NCI-H2029 (cell line): ENCODE measurements around the gene NOX3.

ENCODE experiments used
- DNase-seq: peaks from one replicate; lab custom pipeline; 2025; lab: John Stamatoyannopoulos, UW

Gene NOX3

DNA sequence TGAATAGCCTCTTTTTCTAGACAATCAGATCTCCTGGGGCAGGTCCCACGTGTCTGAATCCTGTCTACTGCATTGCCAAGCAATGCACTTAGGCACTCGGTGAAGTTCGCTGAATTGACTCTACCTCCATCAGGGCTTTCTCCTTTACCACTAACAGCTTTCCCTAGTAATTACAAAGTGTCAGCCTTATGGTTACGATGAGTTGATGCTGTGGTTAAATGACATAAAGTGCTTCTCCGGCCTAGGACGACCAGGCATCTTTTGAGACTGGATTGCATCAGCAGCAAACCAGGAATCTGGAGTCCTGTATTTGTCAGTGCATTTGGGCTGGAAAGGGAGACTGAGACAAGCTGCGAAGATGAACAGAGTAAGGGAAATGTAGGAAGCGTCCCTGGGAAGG lies 21.5 kb downstream of the NOX3 start:
- no peak for DNase-seq

DNA sequence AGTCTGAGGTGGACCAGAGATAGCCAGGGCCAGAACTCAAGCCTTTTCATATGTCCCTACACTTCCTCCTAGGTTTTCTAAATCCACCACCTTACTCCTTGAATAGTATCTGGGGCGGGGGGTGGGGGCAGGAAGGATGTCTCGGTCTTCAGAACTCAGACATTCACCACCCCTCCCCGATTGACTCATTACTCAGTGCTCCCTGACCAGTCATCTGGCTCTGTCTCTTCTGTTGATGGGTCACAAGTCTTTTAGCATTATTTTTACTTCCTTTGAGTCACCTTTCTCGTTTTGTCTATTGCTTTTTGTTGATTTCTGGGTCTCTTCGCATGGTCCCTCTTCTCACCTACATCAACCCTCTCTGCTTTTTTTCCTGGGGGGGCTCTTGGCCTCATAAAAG lies 23.3 kb downstream of the NOX3 start:
- no peak for DNase-seq

DNA sequence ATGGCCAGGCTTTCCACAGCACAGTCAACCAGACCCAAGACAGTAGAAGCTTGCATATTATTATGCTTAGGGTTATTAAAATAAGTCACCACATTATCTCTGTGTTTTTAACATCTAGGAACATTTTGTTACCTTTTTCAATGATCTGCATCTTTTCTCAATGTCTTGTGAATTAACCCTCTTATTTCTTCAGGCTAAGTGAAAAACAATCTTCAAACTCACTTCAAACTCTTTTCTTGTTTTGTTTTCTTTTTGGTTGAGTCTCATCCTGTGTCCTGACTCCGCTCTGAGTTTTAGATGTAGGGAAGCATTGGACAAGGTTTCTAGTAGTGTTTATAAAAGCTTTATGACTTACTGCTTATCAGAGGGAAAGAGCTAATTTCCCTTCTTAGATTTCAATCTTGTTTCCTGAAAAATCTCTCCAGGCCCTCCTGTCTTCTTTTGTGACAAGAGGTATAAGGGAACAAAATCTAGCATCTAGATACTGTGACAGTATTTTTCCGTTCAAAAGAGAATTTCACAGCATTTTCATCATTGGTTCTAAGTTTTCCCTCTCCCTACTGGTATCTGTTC lies 26.2 kb downstream of the NOX3 start:
- no peak for DNase-seq

DNA sequence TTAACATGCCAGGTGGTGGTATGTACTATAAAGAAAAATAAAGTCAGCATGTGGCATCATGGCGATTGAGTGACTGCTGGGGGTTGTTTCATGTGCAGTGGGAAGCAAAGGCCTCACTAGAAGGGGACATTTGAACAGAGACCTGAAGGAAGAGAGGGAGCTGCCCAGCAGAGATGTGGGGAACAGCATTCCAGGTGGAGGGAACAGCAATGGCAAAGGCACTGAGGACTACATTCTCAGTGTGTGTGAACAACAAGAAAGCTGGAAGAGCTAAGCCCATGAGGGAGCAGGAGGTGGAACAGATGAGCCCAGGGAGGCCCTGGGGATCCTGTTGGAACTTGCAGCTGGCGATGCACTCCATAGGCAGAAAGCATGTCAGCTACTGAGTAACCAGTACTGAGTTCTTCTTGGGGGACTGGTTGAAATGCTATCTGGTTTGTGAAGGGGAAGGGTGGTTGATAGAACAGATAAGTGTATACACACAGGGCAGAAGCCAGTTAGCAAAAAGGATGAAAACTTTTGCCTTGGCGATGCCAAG lies 29.2 kb downstream of the NOX3 start:
- no peak for DNase-seq

DNA sequence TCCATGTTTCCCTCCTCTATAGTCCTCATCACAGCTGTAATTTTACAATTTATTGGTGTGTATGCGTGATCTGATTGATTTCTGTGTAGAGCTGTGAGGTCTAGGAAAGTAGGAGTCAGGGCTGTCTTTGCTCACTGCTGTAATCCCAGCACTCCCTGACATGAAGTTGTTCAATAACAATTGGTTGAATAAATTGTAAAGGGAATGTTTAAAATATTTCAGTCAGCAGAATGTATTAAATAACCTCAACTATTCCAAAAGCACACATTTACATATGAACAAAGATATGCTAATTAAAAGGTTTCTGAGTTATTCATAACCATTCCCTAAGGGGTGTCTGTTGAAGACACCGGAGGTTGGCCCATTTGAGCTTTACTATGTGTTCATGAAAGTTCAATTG lies 31.5 kb downstream of the NOX3 start:
- no peak for DNase-seq

DNA sequence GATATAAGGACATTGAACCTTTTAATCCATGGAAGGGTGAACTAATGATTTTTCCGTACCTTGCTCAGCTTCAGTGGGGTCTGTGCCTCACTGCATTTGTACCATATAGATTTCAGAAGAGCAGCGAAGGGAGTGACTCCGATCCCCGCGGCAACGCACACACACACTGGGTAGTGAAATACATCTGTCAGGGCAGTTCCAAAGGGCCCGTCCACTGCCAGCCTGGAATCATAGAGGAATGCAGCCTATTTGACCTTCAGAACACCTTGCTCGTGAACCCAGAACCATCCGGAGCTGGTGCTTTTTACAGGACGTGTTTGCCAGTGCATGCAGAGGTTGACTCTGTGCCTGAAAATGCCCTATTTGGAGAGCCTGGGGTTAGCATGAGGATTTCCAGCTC lies 33.0 kb downstream of the NOX3 start:
- DNase-seq = no peak

DNA sequence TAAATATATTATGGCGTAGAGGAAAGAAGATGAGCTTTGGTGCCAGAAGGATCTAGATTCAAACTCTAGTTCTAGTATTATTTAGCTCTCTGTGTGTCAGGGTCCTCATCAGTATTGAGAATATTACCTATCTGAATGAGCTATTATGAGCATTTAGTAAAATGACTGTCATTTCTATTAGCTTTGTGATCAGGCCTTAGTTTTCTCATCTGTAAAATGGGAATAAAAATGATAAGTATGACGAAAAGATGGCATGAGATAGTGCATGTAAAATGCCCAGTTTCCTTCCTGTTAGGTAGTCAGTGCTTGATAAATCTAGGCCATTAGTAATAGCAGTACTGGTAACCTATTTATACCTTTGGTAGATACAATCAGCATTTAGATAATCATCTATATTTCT lies 35.1 kb downstream of the NOX3 start:
- DNase-seq = no peak

DNA sequence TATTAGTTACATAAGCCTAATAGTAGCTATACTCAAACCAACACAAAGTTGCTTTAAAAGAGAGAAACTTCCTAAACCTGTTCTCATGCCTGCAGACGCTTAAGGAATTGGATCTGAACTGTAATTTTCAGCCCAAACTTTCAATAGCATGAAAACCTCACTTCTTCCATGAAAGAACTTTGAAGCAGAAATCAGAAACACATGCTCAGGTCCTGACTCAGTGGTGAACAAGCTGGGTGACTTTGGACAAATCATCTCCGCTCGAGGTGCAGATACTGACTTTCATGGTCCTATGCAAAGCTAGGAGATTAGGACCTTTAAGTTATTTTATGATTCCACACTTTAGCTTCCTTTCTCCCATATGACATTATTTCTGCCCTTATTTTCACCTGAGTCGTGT lies 36.5 kb downstream of the NOX3 start:
- DNase-seq = no peak

DNA sequence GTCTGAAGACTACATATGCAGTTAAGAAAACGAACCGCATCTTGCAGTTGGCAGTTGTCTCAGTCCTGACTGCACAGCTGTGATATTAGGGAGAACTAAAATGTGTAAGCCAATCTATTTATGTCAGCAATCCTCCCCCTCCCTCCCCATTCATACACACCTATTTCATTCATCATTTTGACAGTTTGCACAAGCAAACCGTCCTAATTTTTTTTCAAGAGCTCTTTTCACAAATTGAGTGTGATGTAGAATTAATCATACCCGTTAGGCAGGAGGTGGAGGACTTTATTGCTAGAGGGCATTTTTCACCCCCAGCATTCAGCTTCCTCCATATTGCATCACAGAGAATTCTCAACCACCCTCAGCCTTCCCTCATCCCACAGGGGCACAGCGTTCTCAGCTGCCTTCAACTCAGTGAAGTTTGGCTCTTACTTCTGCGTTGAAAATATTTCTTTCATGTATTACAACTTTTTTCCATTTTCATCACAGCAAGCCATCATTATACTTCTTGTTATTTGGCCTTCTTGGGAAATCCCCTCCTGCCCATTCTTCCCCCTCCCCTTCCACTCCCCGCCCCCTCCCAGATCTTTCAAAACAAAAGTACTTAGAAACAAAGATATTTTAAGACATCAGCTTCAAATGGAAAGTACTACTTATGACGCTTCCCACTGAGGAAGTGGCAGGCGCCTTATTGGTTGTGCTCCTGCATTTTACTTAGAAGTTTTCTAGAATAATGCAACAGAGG lies 37.5 kb downstream of the NOX3 start:
- no peak for DNase-seq

DNA sequence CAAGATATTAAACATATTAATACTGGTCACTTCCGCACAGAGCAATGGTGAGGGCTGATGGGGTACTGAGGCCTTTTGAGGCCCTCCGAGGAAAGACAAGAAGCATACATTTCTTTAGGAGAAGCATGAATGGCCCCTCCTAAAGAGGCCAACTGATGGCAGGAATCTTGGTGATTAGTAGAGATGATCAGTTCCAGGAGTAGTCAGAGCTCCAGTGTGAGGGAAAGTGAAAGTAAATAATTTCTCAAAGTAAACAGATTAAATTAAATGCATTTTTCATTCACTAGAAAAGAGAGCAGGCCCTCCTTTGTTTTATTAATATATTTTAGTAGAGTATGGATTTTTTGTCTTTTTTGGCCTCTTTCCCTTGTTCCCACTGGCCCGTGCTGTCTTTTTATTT lies 38.2 kb downstream of the NOX3 start:
- DNase-seq = no peak

DNA sequence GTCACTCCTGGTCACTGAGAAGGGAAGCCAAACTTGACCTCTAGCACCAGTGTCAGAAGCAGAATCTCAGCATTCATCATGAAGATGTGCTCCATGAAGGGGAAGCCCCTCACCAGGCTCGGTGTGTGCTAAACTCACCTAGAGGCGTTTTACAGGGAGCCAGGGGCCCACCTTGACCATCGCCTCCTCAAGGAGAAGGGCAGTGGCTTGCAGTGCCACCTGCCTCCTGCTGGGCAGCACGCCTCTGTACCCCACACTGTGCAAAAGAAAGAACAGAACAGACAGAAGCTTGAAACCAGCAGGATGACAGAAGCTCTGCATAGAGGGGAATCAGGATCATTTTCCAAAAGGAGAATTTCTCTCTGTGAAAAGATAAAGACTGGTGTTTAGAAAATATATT lies 39.7 kb downstream of the NOX3 start:
- DNase-seq = no peak

DNA sequence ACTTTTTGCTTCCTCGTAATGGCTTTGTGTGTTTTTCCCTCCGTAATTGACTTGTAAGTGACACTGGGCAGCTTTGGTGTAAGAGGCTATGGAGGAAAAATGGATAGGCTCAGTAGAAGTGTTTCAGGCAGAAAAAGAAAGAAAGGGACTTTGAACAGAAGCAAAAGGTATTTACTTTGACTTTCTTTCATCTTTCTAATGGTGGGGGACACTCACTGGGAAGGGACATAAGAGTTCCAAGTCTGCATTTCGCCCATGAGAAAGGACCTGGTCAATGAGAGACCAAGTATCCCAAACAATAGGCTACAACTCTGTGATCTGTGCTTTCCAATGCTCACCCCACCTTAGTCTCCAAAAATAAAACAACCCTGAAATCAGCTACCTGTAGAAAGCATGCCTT lies 41.6 kb downstream of the NOX3 start:
- no peak for DNase-seq

DNA sequence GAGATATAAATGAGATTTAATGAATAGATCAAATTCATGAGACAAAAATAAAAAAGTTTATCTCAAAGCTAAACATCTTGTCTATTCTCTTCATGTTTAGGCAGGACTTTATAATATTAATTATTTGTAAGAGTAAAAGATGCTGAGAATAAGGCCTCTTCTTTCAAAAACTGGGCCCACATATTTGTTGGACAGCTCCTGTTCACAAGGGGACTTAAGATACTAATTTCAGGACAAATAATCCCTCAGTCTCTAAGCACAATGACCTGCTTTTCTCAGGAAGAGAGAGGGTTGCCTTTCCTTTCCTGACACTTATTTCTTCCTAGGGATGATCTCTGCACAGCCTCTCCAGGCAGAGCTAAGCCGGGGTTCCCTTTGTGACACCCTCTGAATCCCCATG lies 43.3 kb downstream of the NOX3 start:
- DNase-seq = no peak

DNA sequence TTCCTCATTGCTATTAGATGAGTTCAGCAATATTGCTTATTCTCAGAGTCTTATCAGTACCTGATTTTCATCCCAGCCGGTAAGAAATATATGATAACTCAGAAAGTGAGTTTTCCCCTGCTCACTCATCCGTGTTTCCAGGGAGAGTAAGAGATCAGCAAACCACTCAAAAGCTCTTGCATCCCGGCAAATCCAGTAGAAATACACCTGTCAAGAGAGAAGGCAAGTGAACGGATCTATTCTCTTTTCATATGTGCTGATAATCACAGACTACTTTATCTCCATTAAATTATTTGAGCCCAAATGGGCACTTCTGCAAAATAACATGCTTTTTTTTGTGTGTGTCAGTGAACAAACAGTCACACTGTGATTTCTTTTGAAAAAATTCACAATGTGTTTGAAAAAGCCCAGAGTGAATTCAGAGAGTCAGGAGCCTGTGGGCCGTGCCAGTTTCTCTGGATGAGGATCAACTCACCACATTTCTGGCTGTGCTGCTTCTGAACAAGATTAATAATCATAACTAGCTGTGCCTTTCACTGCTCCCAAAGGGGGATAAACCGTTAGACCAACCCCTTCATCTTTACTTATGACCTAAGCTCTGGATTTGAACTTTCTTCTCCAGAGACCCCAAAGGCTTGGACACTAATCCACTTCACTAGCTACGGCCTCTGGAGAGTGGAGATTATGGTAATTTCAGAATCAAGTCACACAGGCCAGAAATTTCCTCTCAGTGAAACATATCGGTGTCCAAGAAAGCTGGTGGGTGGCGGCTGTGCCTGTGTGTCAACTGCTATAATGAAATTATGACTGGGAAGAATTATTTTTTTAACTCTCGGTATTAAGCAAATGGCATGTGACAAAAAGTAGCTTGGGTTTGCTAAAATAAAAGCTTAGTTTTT lies 44.2 kb downstream of the NOX3 start:
- DNase-seq = no peak

DNA sequence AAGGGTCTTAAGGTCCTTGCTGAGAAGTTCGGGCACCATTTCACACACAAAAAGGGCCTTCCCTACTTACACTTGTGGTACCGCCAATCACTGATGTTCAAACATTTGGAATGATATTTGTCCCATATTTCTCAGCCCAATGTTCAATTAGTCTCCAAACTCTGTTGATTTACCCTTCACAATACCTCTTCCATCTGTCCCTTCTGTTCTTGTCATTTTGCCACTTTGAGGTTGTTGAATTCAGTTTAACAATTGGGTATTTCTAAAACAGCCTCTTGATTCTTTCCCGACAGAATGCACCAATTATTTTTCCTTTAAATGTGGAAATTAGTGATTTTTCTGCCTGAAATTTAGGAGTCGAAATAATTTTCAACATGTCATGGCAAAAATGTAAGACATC lies 46.2 kb downstream of the NOX3 start:
- DNase-seq = no peak

DNA sequence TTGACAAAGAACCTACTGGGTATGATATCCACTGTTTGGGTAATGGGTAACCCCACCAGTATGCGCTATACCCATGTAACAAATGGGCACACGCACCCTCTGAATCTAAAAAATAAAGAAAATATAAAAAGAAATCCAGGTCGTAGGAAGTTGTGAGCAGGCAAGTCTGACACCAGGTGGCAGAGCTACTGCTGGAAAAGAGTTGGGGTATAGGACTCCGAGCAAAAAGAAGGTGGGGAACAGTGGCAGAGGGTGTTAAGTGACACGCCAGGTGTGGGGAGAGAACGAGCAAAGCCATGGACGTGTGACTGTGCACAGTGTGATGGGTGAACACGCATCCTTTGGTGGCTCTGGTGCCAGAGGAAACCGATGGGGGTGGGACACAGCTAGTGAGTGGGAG lies 46.7 kb downstream of the NOX3 start:
- no peak for DNase-seq

DNA sequence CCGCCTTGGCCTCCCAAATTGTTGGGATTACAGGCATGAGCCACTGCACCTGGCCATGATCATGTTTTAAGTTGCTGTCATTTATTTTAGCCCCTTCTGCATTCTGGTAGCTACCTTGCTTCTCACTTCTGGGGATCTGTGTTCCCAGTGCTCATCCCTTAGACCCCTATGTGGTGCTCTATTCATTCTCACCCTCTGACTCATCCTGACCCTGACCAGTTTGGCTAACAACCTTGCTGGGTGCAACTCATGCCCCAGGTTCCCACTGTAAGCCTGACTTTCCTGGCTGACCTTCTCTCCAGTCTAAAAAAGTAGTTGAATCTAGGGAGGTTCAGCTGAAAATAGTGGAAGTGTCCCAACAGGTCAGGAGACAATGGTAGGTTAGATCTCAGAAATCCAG lies 47.4 kb downstream of the NOX3 start:
- no peak for DNase-seq

DNA sequence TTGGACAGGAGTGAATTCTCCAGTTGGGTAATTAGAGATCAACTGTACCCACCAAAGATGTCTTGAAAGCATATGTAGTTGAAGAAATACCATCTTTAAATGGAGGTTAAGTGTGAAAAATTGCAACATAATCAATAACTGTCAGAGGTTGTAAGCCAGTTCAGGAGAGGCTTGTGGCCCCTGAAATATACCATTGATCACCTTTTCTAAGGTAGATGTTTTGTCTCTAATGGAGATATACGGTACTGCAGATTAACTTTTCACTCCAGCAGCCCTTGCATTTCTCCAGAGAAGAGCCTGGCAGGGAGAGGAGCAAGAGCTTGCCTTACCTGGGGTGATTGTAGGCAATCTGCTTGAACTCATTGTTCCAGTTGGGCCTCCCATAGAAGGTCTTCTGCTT lies 48.8 kb downstream of the NOX3 start:
- DNase-seq = no peak

DNA sequence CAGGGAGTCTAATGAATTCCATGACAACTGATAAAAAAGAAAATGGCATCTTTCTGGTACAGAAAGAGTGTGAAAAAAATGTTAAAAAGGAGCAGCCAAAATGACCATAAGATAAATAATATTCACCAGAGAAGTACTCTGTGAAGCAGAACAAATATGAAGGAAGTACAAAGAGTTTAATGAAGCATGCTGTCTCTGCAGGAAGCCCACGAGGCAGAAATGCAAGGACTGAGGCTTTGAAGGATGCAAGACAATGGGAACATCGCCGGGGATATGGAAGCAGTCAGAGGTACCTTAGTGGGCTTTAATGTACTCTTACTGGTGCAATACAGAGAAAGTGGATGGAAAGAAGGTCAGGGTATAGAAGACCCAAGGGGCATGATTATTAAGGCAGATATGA lies 50.7 kb downstream of the NOX3 start:
- DNase-seq = no peak

DNA sequence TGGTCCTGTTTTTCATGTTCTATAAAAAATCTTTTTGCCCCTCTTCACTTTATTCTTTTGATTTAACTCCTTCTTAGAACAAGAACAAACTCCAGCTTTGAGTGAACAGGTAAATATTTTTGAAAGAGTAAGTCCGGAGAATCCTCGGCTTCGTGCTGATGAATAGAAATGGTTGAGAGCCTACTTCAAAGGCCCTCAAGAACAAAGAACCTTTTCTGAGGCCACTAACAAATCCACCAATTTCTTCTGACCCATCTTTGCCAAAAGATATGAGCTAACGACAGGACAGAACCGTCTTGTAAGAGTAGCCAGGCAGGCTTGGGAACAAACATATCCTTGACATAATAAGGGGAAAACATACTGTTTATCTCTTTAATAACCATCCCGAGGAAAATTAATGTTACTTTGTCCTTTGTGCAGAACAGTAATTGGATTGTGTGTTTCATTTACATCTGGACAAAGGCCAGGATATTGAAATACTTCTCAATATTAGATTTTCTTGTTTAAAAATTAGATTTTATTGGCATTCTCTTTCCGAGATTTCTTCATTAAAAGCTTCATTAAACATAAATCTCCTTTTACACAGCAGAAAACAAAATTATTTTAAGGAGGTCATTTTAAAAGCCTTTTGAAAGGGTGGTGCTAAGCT lies 52.9 kb downstream of the NOX3 start:
- DNase-seq = no peak

DNA sequence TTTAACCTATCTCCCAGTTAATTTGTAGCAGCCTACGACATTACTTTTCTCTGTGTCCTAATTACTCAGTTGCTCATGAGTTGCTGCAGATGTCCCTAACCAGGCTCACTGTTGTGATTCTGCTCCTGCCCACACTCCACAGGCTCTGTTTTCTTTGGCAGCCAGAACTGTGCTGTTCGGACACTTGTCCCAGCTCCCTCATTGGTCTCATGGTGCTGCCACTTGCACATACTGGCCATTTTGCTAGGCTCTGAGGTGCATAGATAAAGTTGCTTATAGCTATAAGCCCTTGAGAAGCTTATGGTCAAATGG lies 55.0 kb downstream of the NOX3 start:
- DNase-seq = no peak

DNA sequence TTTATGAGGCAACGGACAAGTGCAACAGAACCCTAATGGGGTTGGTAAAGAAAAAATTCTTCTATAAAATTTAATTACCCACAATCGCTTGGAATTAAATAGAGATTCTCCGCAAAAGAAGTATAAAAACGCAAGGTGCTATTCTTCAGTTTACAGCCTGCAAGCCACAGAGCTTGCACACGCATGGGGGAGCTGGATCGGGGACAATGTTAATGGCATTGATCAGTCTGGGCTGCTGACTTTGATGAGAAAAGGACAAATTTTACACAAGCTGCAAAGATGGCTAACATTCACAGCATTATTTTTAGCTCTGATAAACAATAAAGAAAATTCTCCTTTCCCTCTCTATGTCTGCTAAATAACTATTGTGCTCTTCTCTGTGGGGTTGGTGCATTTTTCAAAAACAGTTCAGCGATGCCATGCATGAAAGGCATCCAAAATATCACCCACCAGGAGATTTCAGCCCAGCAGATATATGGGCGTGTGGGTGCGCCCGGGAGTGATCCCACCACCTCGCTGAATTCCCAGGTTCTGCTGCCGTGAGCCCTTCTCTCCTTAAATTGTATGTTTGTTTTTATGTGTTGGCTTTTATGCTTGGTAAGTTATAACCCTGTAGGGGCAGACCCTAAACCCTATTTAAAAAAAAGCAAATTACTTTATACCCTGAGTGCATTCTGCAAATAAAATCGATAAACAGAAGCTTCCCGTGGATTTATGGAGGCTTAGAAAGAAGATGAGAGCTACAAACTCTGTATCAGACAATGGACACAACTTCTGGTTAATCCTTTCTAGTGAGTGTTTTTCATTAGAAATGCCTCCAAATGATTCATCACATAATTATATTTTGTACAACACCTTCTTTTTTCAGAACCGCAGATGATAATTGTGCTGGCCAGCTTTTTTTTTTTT lies 55.6 kb downstream of the NOX3 start:
- DNase-seq = no peak
